Measurements from ENCODE around the gene MMD. TPM values are rescaled to one million over a fixed set of nuclear protein-coding genes. Genes with fewer than 3 reads are reported as not detected.

The MMD gene
- total and polyA plus RNA-seq, 2 of the 13 experiments (the other 11 are each of a cell fraction or from before 2014, with no cell fraction given) = 121 to 225 TPM

DNA sequence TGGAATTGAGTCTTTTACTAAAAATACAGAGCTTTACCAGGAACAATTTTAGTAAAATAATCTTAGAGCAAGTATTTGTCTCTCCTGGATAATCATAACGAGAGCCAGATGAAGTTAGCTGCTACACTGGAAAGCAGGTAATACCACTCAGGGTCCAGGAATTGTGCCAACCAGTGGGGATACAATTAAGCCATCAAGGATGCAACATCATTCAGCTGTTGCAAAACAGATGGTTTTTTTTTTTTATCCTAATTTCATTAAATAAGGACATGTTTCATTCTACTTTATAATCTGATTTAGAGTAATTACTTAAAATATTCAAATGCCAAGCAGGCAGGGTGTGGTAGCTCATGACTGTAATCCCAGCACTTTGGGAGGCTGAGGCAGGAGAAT, 10.2 kb downstream of the MMD start:
- Histone ChIP-seq H3K4me1 (ENCODE audit: insufficient read depth, low read length) (peaks cover 100% of the 10 kb centered on the region), H3K9me3 (ENCODE audit: low read length) (no peaks in the 10 kb centered on the region), H3K27me3 (ENCODE audit: control insufficient read depth in 1 of 2, insufficient read depth in 2 of 2, low read length in 2 of 2) (no peaks in the 10 kb centered on the region), H3K27ac (ENCODE audit: extremely low read length, insufficient read depth, low read length) (peak overlapping the region; percentile 87), H3K36me3 (replicated peaks in 1 of 2; ENCODE audit: control insufficient read depth in 1 of 2, insufficient read depth in 2 of 2, low read length in 2 of 2) (peaks cover 21 to 64% of the 10 kb centered on the region in 2 experiments), H2AFZ (ENCODE audit: low read length) (no peak overlapping the region), H3K9ac (ENCODE audit: insufficient read depth, low read depth, low read length) (no peak overlapping the region), H3K4me2 (ENCODE audit: low read depth, low read length) (no peak overlapping the region), H3K79me2 (ENCODE audit: insufficient read depth, low read length) (peaks cover 47% of the 10 kb centered on the region), H3K4me3 (replicated peaks in 1 of 3; ENCODE audit: insufficient read depth in 1 of 3, low read depth in 2 of 3, low read length in 3 of 3) (no peak overlapping the region), H4K20me1 (ENCODE audit: insufficient read depth, low read length) (no peaks in the 10 kb centered on the region)
- no peak for FAIRE-seq
- no peak for ATAC-seq
- TF ChIP-seq MED1 (CRISPR knock-in tag; IDR thresholded peaks at IDR 0.05) (0 out of 2 replicates have a peak, but pooled peaks have one; percentile 7), PHF21A (CRISPR knock-in tag; IDR thresholded peaks at IDR 0.05) (0 out of 2 replicates have a peak, but pooled peaks have one; percentile 21), ZFP82 (CRISPR knock-in tag; IDR thresholded peaks at IDR 0.05; ENCODE audit: borderline replicate concordance) (no peak), ZNF577 (CRISPR knock-in tag; IDR thresholded peaks at IDR 0.05; ENCODE audit: borderline replicate concordance, low read depth) (no peak), MXD4 (CRISPR knock-in tag; IDR thresholded peaks at IDR 0.05) (no peak), ZNF121 (CRISPR knock-in tag; IDR thresholded peaks at IDR 0.05) (0 out of 2 replicates have a peak, but pooled peaks have one; percentile 85), ZNF790 (CRISPR knock-in tag; IDR thresholded peaks at IDR 0.05; ENCODE audit: borderline replicate concordance) (no peak), ZNF180 (CRISPR knock-in tag; IDR thresholded peaks at IDR 0.05; ENCODE audit: borderline replicate concordance, low read depth) (no peak)
- TF ChIP-seq, protein P1, sequence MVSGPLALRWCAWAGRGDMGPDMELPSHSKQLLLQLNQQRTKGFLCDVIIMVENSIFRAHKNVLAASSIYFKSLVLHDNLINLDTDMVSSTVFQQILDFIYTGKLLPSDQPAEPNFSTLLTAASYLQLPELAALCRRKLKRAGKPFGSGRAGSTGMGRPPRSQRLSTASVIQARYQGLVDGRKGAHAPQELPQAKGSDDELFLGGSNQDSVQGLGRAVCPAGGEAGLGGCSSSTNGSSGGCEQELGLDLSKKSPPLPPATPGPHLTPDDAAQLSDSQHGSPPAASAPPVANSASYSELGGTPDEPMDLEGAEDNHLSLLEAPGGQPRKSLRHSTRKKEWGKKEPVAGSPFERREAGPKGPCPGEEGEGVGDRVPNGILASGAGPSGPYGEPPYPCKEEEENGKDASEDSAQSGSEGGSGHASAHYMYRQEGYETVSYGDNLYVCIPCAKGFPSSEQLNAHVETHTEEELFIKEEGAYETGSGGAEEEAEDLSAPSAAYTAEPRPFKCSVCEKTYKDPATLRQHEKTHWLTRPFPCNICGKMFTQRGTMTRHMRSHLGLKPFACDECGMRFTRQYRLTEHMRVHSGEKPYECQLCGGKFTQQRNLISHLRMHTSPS (CRISPR knock-in tag; IDR thresholded peaks at IDR 0.05; ENCODE audit: low read depth) = no peak
- TF ChIP-seq, protein P2, sequence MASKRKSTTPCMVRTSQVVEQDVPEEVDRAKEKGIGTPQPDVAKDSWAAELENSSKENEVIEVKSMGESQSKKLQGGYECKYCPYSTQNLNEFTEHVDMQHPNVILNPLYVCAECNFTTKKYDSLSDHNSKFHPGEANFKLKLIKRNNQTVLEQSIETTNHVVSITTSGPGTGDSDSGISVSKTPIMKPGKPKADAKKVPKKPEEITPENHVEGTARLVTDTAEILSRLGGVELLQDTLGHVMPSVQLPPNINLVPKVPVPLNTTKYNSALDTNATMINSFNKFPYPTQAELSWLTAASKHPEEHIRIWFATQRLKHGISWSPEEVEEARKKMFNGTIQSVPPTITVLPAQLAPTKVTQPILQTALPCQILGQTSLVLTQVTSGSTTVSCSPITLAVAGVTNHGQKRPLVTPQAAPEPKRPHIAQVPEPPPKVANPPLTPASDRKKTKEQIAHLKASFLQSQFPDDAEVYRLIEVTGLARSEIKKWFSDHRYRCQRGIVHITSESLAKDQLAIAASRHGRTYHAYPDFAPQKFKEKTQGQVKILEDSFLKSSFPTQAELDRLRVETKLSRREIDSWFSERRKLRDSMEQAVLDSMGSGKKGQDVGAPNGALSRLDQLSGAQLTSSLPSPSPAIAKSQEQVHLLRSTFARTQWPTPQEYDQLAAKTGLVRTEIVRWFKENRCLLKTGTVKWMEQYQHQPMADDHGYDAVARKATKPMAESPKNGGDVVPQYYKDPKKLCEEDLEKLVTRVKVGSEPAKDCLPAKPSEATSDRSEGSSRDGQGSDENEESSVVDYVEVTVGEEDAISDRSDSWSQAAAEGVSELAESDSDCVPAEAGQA (IDR thresholded peaks at IDR 0.05; ENCODE audit: low read depth) = no peak
- TF ChIP-seq, protein P2 (CRISPR knock-in tag; IDR thresholded peaks at IDR 0.05; ENCODE audit: borderline replicate concordance) = no peak
- TF ChIP-seq, protein P3, sequence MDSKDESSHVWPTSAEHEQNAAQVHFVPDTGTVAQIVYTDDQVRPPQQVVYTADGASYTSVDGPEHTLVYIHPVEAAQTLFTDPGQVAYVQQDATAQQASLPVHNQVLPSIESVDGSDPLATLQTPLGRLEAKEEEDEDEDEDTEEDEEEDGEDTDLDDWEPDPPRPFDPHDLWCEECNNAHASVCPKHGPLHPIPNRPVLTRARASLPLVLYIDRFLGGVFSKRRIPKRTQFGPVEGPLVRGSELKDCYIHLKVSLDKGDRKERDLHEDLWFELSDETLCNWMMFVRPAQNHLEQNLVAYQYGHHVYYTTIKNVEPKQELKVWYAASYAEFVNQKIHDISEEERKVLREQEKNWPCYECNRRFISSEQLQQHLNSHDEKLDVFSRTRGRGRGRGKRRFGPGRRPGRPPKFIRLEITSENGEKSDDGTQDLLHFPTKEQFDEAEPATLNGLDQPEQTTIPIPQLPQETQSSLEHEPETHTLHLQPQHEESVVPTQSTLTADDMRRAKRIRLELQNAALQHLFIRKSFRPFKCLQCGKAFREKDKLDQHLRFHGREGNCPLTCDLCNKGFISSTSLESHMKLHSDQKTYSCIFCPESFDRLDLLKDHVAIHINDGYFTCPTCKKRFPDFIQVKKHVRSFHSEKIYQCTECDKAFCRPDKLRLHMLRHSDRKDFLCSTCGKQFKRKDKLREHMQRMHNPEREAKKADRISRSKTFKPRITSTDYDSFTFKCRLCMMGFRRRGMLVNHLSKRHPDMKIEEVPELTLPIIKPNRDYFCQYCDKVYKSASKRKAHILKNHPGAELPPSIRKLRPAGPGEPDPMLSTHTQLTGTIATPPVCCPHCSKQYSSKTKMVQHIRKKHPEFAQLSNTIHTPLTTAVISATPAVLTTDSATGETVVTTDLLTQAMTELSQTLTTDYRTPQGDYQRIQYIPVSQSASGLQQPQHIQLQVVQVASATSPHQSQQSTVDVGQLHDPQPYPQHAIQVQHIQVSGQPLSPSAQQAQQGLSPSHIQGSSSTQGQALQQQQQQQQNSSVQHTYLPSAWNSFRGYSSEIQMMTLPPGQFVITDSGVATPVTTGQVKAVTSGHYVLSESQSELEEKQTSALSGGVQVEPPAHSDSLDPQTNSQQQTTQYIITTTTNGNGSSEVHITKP (CRISPR knock-in tag; IDR thresholded peaks at IDR 0.05; ENCODE audit: low read depth) = no peak
- ChIA-PET CTCF (ENCODE audit: low intra/inter-chr PET ratio, low total read pairs) (no interaction called here), POLR2A (interaction anchor here (0.7 to 9.8 kb wide), 5 partner anchors 8 to 141 kb away, joined by 3 to 127 read pairs (median 14); partner anchors contain the start of gene MMD)
- no peak for DNase-seq (ENCODE audit: low spot score)
- intact Hi-C loops (cut with micrococcal nuclease; ENCODE audit: unreplicated experiment) (no loop called here), in situ Hi-C loops (cut with HindIII; ENCODE audit: extremely low pct_ligation_motif_present, low pct_unique_long_range_greater_than_20kb) (no loop called here)
- no TSS peak for BruUV-seq (replicated peaks)
- WGBS (ENCODE audit: low lambda C conversion rate) = 93% methylated on average over 1 of the region's 1 CpG
